HepG2 (cell line): ENCODE results near the gene PFDN5. TPM values are rescaled to one million over a fixed set of nuclear protein-coding genes. Genes with fewer than 3 reads are reported as not detected.

Experiments
- GFI1 ChIP-seq: sonication (generic); formaldehyde crosslinking; IDR thresholded peaks from 2 replicates; pipeline ENCODE4 v1.5.0; 2020; ENCODE audit warnings: missing genetic modification reagents, mild to moderate bottlenecking, borderline replicate concordance
- HDAC1 ChIP-seq: sonication (generic); formaldehyde crosslinking; IDR thresholded peaks from 2 replicates; pipeline ENCODE4 v1.5.1; 2020; ENCODE audit warnings: mild to moderate bottlenecking, missing genetic modification reagents
- HNF4G ChIP-seq, 2 experiments: sonication (generic) in 1 of 2; formaldehyde crosslinking in 1 of 2; IDR thresholded peaks; 2 replicates each; pipeline versions ENCODE4 v1.4.0 to v1.6.1; 2011 to 2020; ENCODE audit warnings: borderline replicate concordance in 2 of 2, low read depth in 2 of 2, mild to moderate bottlenecking in 2 of 2, low read length in 1 of 2, missing genetic modification reagents in 1 of 2, moderate library complexity in 1 of 2
- HNRNPH1 ChIP-seq: fragments of 200-400 bp; formaldehyde crosslinking; optimal IDR thresholded peaks from 2 replicates; pipeline ENCODE3; 2017; ENCODE audit warnings: mild to moderate bottlenecking, low read depth, low read length
- MYPOP ChIP-seq: sonication (generic); formaldehyde crosslinking; IDR thresholded peaks from 2 replicates; pipeline ENCODE4 v1.8.1; 2023; ENCODE audit warnings: mild to moderate bottlenecking, moderate library complexity, missing genetic modification reagents
- NR2C2 ChIP-seq: sonication (generic); formaldehyde crosslinking; IDR thresholded peaks from 2 replicates; pipeline ENCODE4 v1.4.0; 2020; ENCODE audit warnings: missing genetic modification reagents, mild to moderate bottlenecking, moderate library complexity, borderline replicate concordance
- SKIL ChIP-seq: sonication (generic); formaldehyde crosslinking; IDR thresholded peaks from 2 replicates; pipeline ENCODE4 v1.8.0; 2022; ENCODE audit warnings: missing genetic modification reagents, mild to moderate bottlenecking, moderate library complexity, borderline replicate concordance
- ZBTB2 ChIP-seq: sonication (generic); formaldehyde crosslinking; IDR thresholded peaks from 2 replicates; pipeline ENCODE4 v1.8.0; 2022; ENCODE audit warnings: low read depth, missing genetic modification reagents
- ZMAT3 ChIP-seq: sonication (generic); formaldehyde crosslinking; conservative IDR thresholded peaks from 2 replicates; pipeline ENCODE4 v1.7.0; 2021; ENCODE audit warnings: missing genetic modification reagents
- ZNF260 ChIP-seq: sonication (generic); formaldehyde crosslinking; IDR thresholded peaks from 2 replicates; pipeline ENCODE4 v1.4.0; 2020; ENCODE audit warnings: missing genetic modification reagents, low read depth, mild to moderate bottlenecking, borderline replicate concordance
- ZNF337 ChIP-seq: sonication (generic); formaldehyde crosslinking; IDR thresholded peaks from 2 replicates; pipeline ENCODE4 v1.5.1; 2020; ENCODE audit warnings: missing genetic modification reagents, low read depth, mild to moderate bottlenecking, borderline replicate concordance
- ZNF574 ChIP-seq: sonication (generic); formaldehyde crosslinking; IDR thresholded peaks from 2 replicates; pipeline ENCODE4 v1.4.0; 2020; ENCODE audit warnings: missing genetic modification reagents
- ZNF609 ChIP-seq: sonication (generic); formaldehyde crosslinking; IDR thresholded peaks from 2 replicates; pipeline ENCODE4 v1.4.0; 2020; ENCODE audit warnings: mild to moderate bottlenecking, missing genetic modification reagents, borderline replicate concordance
- polyA plus RNA-seq, 8 experiments: library from polyadenylated mRNA; depleted of rRNA in 3 of 8; stranded (reverse) in 7 of 8; unstranded in 1 of 8; fragments of >200 nt; fragmentation: Illumina TruSeq in 4 of 8; extraction: Trizol in 4 of 8; gene quantifications; 2 replicates each; pipeline versions ENCODE4 v1.2.1 to v1.2.3, GENCODE V29; 2011 to 2016; ENCODE audit warnings: low read depth in 4 of 8, missing spikeins in 1 of 8, mixed read lengths in 1 of 8; ENCODE audit not compliant: insufficient read depth in 1 of 8
- total RNA-seq, 5 experiments: library from RNA; depleted of rRNA; stranded (reverse); fragments of >200 nt; fragmentation: Illumina TruSeq; extraction: Trizol; gene quantifications; 2 replicates each; pipeline ENCODE4 v1.2.3, GENCODE V29; 2016; ENCODE audit warnings: low read depth in 1 of 5

PFDN5 gene
- total and polyA plus RNA-seq, 2 of the 13 experiments (the other 11 are each of a cell fraction or from before 2014, with no cell fraction given) = 449 to 462 TPM

- TF ChIP-seq ZBTB2 (CRISPR knock-in tag) = peak; percentile 90
- TF ChIP-seq ZNF609 (CRISPR knock-in tag) = no peak
- peak; percentile 63 for TF ChIP-seq MYPOP
- no peak for TF ChIP-seq HNRNPH1
- peak; percentile 84 for TF ChIP-seq HDAC1 (CRISPR knock-in tag)
- TF ChIP-seq ZMAT3 (CRISPR knock-in tag) = 0 out of 2 replicates have a peak, but pooled peaks have one; percentile 16
- TF ChIP-seq SKIL (CRISPR knock-in tag) = peak; percentile 50; the same call in 1 of the 2 replicates
- TF ChIP-seq NR2C2 (CRISPR knock-in tag) = 0 out of 2 replicates have a peak, but pooled peaks have one; percentile 34
- peak; percentile 57; the same call in 1 of the 2 replicates for TF ChIP-seq HNF4G (IDR thresholded peaks at IDR 0.05; ENCODE audit: borderline replicate concordance, low read depth, low read length)
- TF ChIP-seq HNF4G (CRISPR knock-in tag; IDR thresholded peaks at IDR 0.05; ENCODE audit: borderline replicate concordance, low read depth) = no peak
- 0 out of 2 replicates have a peak, but pooled peaks have one; percentile 41 for TF ChIP-seq GFI1 (CRISPR knock-in tag)
- no peak for TF ChIP-seq ZNF260
- peak; percentile 83 for TF ChIP-seq ZNF574 (CRISPR knock-in tag)
- TF ChIP-seq ZNF337 (CRISPR knock-in tag) = no peak
Observed at GRCh38 chr12:53251477-53252348, 43.6 kb upstream of the PFDN5 start (continued).
